ENCODE data around the gene ATP8A2. TPM values are rescaled to one million over a fixed set of nuclear protein-coding genes. Genes with fewer than 3 reads are reported as not detected.

ATP8A2 gene
- total RNA-seq, 1 experiment from 2014 or later = not detected

DNA sequence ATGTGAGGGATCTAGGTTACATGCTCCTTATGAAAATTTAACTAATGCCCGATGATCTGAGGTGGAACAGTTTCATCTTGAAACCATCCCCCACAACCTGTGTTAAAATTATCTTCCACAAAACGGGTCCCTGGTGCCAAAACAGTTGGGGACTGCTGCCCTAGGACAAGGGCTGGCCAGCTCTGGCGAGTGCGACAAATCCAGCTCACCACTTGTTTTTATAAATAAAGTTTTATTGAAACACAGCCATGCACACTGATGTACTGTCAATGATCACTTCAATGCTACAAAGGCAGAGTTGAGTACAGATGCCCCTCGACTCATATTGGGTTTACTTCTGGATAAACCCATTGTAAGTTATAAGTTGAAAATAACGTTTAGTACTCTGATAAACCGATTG lies 235.3 kb downstream of the ATP8A2 start:
- in situ Hi-C loops (cut with HindIII; ENCODE audit: low pct_unique_long_range_greater_than_20kb, low sequenced_read_pairs) (no loop called here), intact Hi-C loops (cut with micrococcal nuclease; ENCODE audit: unreplicated experiment) (no loop called here)
- no peak for DNase-seq (ENCODE audit: low read depth, low spot score)
- H3K4me3 ChIP-seq (ENCODE audit: low read depth in 2 of 2, low read length in 2 of 2) = no peak overlapping the region
- no peak overlapping the region for H3K27ac ChIP-seq (ENCODE audit: low read length)
- TF ChIP-seq, protein P1, sequence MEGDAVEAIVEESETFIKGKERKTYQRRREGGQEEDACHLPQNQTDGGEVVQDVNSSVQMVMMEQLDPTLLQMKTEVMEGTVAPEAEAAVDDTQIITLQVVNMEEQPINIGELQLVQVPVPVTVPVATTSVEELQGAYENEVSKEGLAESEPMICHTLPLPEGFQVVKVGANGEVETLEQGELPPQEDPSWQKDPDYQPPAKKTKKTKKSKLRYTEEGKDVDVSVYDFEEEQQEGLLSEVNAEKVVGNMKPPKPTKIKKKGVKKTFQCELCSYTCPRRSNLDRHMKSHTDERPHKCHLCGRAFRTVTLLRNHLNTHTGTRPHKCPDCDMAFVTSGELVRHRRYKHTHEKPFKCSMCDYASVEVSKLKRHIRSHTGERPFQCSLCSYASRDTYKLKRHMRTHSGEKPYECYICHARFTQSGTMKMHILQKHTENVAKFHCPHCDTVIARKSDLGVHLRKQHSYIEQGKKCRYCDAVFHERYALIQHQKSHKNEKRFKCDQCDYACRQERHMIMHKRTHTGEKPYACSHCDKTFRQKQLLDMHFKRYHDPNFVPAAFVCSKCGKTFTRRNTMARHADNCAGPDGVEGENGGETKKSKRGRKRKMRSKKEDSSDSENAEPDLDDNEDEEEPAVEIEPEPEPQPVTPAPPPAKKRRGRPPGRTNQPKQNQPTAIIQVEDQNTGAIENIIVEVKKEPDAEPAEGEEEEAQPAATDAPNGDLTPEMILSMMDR (IDR thresholded peaks at IDR 0.05) = no peak
- TF ChIP-seq, protein P2, sequence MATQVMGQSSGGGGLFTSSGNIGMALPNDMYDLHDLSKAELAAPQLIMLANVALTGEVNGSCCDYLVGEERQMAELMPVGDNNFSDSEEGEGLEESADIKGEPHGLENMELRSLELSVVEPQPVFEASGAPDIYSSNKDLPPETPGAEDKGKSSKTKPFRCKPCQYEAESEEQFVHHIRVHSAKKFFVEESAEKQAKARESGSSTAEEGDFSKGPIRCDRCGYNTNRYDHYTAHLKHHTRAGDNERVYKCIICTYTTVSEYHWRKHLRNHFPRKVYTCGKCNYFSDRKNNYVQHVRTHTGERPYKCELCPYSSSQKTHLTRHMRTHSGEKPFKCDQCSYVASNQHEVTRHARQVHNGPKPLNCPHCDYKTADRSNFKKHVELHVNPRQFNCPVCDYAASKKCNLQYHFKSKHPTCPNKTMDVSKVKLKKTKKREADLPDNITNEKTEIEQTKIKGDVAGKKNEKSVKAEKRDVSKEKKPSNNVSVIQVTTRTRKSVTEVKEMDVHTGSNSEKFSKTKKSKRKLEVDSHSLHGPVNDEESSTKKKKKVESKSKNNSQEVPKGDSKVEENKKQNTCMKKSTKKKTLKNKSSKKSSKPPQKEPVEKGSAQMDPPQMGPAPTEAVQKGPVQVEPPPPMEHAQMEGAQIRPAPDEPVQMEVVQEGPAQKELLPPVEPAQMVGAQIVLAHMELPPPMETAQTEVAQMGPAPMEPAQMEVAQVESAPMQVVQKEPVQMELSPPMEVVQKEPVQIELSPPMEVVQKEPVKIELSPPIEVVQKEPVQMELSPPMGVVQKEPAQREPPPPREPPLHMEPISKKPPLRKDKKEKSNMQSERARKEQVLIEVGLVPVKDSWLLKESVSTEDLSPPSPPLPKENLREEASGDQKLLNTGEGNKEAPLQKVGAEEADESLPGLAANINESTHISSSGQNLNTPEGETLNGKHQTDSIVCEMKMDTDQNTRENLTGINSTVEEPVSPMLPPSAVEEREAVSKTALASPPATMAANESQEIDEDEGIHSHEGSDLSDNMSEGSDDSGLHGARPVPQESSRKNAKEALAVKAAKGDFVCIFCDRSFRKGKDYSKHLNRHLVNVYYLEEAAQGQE (IDR thresholded peaks at IDR 0.05; ENCODE audit: insufficient read depth in 1 of 2, low read depth in 2 of 2, low read length in 1 of 2) = no peak
- no peak for TF ChIP-seq SIN3A (IDR thresholded peaks at IDR 0.05; ENCODE audit: borderline replicate concordance, insufficient read depth, low read depth, low read length)
- no peak for TF ChIP-seq TCF7L2 (IDR thresholded peaks at IDR 0.05; ENCODE audit: low read depth, low read length)
- no peak for TF ChIP-seq POLR2AphosphoS5 (IDR thresholded peaks at IDR 0.05; ENCODE audit: low read depth, low read length)
- no peaks in the 10 kb centered on the region for H3K9me3 ChIP-seq (ENCODE audit: control insufficient read depth, insufficient read depth, low read depth, low read length)
- ChIA-PET POLR2A (no interaction called here), CTCF (no interaction called here)
- ATAC-seq = no peak
- H3K36me3 ChIP-seq (ENCODE audit: control insufficient read depth, insufficient read depth, low read length) = no peaks in the 10 kb centered on the region
- no peaks in the 10 kb centered on the region for H3K27me3 ChIP-seq (ENCODE audit: control insufficient read depth, insufficient read depth, low read length)
- BruUV-seq (replicated peaks) = no TSS peak
- H3K4me1 ChIP-seq (ENCODE audit: control insufficient read depth, insufficient read depth, low read length) = no peaks in the 10 kb centered on the region

DNA sequence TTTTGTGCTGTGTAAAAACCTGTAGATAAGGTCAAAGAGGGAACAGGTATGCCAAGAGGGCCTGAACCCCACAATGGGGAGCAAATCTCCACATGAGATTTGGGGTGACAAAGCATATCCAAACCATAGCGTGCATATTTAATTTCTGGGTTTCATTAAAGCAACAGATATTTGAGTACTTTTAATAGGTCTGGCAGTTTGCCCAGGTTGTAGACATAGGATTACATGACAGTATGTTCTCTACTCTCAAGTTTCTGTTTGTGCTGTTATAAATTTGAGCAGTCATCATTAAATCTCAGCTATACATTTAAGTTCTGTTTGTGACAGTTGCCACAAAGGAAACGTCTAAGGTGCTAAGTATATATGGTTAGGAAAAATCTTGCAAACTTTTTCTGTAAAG lies 236.4 kb downstream of the ATP8A2 start:
- Histone ChIP-seq H3K36me3 (ENCODE audit: control insufficient read depth, insufficient read depth, low read length) (no peaks in the 10 kb centered on the region), H3K27ac (ENCODE audit: low read length) (no peak overlapping the region), H3K9me3 (ENCODE audit: control insufficient read depth, insufficient read depth, low read depth, low read length) (no peaks in the 10 kb centered on the region), H3K4me3 (ENCODE audit: low read depth in 2 of 2, low read length in 2 of 2) (no peak overlapping the region), H3K4me1 (ENCODE audit: control insufficient read depth, insufficient read depth, low read length) (no peaks in the 10 kb centered on the region), H3K27me3 (ENCODE audit: control insufficient read depth, insufficient read depth, low read length) (no peaks in the 10 kb centered on the region)
- intact Hi-C loops (cut with micrococcal nuclease; ENCODE audit: unreplicated experiment) = no loop called here
- BruUV-seq (replicated peaks) = no TSS peak
- CTCF ChIA-PET = no interaction called here
- POLR2A ChIA-PET = interaction anchor here (0.6 kb wide), 1 partner anchor 60 kb away, joined by 3 read pairs; no protein-coding TSS in a partner anchor
- DNase-seq (ENCODE audit: low read depth, low spot score) (no peak), ATAC-seq (no peak)
- in situ Hi-C loops (cut with HindIII; ENCODE audit: low pct_unique_long_range_greater_than_20kb, low sequenced_read_pairs) = no loop called here
- TF ChIP-seq POLR2AphosphoS5 (IDR thresholded peaks at IDR 0.05; ENCODE audit: low read depth, low read length) (no peak), SIN3A (IDR thresholded peaks at IDR 0.05; ENCODE audit: borderline replicate concordance, insufficient read depth, low read depth, low read length) (no peak), TCF7L2 (IDR thresholded peaks at IDR 0.05; ENCODE audit: low read depth, low read length) (no peak)
- TF ChIP-seq, protein P1 (IDR thresholded peaks at IDR 0.05) = no peak
- TF ChIP-seq, protein P2 (IDR thresholded peaks at IDR 0.05; ENCODE audit: insufficient read depth in 1 of 2, low read depth in 2 of 2, low read length in 1 of 2) = no peak

All from Panc1 (cell line).